RWPE2 (cell line): ENCODE data around the gene DDX54.

Experiments
- ATAC-seq: fragments of 200-7000 bp; cut with Tn5 transposase; 3 replicates; pipeline ENCODE4 v1.9.1; 2021; ENCODE audit warnings: low read depth
- DNase-seq: peaks from one replicate; pipeline ENCODE4 v3.0.0-alpha.2; 2020; ENCODE audit warnings: low spot score
- H3K27ac ChIP-seq: fragments of 450-650 bp; 2 replicates; pipeline ENCODE4 v1.5.1; 2017; ENCODE audit warnings: mild to moderate bottlenecking; ENCODE audit not compliant: poor library complexity, severe bottlenecking
- H3K27me3 ChIP-seq: fragments of 250-450 bp; sonication (Bioruptor Pico); 2 replicates; pipeline ENCODE4 v1.5.1; 2021; ENCODE audit warnings: mild to moderate bottlenecking, moderate library complexity; ENCODE audit not compliant: insufficient read depth, poor library complexity, severe bottlenecking
- H3K36me3 ChIP-seq: fragments of 250-450 bp; sonication (Bioruptor Pico); 2 replicates; pipeline ENCODE4 v1.5.1; 2020; ENCODE audit warnings: low read depth, mild to moderate bottlenecking, moderate library complexity
- H3K4me1 ChIP-seq: fragments of 250-450 bp; sonication (Bioruptor Pico); 2 replicates; pipeline ENCODE4 v1.5.1; 2021; ENCODE audit warnings: mild to moderate bottlenecking, moderate library complexity; ENCODE audit not compliant: insufficient read depth, poor library complexity, severe bottlenecking
- H3K4me3 ChIP-seq: fragments of 250-450 bp; sonication (Bioruptor Pico); 2 replicates; pipeline ENCODE4 v1.5.1; 2021; ENCODE audit warnings: mild to moderate bottlenecking, moderate library complexity; ENCODE audit not compliant: severe bottlenecking
- H3K9me3 ChIP-seq: fragments of 250-450 bp; sonication (Bioruptor Pico); 2 replicates; pipeline ENCODE4 v1.5.1; 2021; ENCODE audit warnings: mild to moderate bottlenecking, moderate library complexity; ENCODE audit not compliant: severe bottlenecking
- TF ChIP-seq, protein P1 (sequence below): fragments of 450-650 bp; IDR thresholded peaks from one replicate; pipeline ENCODE4 v1.5.1; 2017; ENCODE audit warnings: mild to moderate bottlenecking, moderate library complexity; ENCODE audit not compliant: poor library complexity, severe bottlenecking

Gene DDX54

GRCh38 chr12:113173081-113173698 is 12.1 kb downstream of the DDX54 start:
- Histone ChIP-seq H3K36me3 (peaks cover 88% of the 10 kb centered on the region), H3K27ac (no peak overlapping the region)
- ATAC-seq = no peak

DNA sequence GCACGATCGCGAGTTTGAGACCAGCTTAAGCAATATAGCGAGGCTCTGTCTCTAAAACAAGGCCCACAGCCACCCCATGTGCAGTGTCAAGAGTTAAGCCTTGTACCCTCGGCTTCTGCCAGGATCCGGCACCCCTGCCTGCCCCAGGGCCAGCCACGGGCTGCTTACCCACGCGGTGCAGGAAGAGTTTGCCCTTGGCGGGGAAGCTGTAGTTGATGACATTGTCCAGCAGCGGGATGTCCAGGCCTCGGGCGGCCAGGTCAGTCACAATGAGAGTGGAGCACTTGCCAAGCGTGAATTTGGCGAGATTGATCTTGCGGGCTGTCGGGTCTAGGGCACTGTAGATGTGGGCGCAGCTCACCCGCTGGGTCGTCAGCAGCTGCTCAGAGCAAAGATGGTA is 13.1 kb downstream of the DDX54 start:
- Histone ChIP-seq H3K9me3 (no peaks in the 10 kb centered on the region), H3K27me3 (no peaks in the 10 kb centered on the region), H3K36me3 (peaks cover 83% of the 10 kb centered on the region), H3K4me1 (no peaks in the 10 kb centered on the region), H3K27ac (no peak overlapping the region), H3K4me3 (no peak overlapping the region)
- DNase-seq (no peak), ATAC-seq (no peak)
- TF ChIP-seq, protein P1, sequence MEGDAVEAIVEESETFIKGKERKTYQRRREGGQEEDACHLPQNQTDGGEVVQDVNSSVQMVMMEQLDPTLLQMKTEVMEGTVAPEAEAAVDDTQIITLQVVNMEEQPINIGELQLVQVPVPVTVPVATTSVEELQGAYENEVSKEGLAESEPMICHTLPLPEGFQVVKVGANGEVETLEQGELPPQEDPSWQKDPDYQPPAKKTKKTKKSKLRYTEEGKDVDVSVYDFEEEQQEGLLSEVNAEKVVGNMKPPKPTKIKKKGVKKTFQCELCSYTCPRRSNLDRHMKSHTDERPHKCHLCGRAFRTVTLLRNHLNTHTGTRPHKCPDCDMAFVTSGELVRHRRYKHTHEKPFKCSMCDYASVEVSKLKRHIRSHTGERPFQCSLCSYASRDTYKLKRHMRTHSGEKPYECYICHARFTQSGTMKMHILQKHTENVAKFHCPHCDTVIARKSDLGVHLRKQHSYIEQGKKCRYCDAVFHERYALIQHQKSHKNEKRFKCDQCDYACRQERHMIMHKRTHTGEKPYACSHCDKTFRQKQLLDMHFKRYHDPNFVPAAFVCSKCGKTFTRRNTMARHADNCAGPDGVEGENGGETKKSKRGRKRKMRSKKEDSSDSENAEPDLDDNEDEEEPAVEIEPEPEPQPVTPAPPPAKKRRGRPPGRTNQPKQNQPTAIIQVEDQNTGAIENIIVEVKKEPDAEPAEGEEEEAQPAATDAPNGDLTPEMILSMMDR = no peak

More at GRCh38 chr12:113173081-113173698, 12.1 kb downstream of the DDX54 start:
- H3K4me3 ChIP-seq = no peak overlapping the region
- no peaks in the 10 kb centered on the region for H3K27me3 ChIP-seq
- TF ChIP-seq, protein P1 = no peak
- no peaks in the 10 kb centered on the region for H3K9me3 ChIP-seq
- no peaks in the 10 kb centered on the region for H3K4me1 ChIP-seq
- DNase-seq = no peak

- Histone ChIP-seq H3K4me3 (no peak overlapping the region), H3K4me1 (no peaks in the 10 kb centered on the region), H3K9me3 (no peaks in the 10 kb centered on the region), H3K27ac (no peak overlapping the region), H3K36me3 (peaks cover 83% of the 10 kb centered on the region), H3K27me3 (no peaks in the 10 kb centered on the region)
- ATAC-seq (no peak), DNase-seq (no peak)
- TF ChIP-seq, protein P1 = no peak
Measured at GRCh38 chr12:113171543-113171942, 13.7 kb downstream of the DDX54 start.

- H3K27ac ChIP-seq = no peak overlapping the region
- TF ChIP-seq, protein P1 = no peak
- H3K4me1 ChIP-seq = no peaks in the 10 kb centered on the region
- no peaks in the 10 kb centered on the region for H3K27me3 ChIP-seq
- H3K4me3 ChIP-seq = no peak overlapping the region
- no peaks in the 10 kb centered on the region for H3K9me3 ChIP-seq
- H3K36me3 ChIP-seq = peaks cover 81% of the 10 kb centered on the region
- ATAC-seq = no peak
- no peak for DNase-seq
Measured at GRCh38 chr12:113170926-113171325, 14.4 kb downstream of the DDX54 start.

GRCh38 chr12:113170457-113170856 is 14.8 kb downstream of the DDX54 start:
- Histone ChIP-seq H3K36me3 (peaks cover 85% of the 10 kb centered on the region), H3K4me3 (no peak overlapping the region), H3K27me3 (no peaks in the 10 kb centered on the region), H3K4me1 (no peaks in the 10 kb centered on the region), H3K9me3 (no peaks in the 10 kb centered on the region), H3K27ac (no peak overlapping the region)
- TF ChIP-seq, protein P1 = no peak
- DNase-seq (no peak), ATAC-seq (no peak)
